ENCODE measurements around the gene WDR88. TPM values are rescaled to one million over a fixed set of nuclear protein-coding genes. Genes with fewer than 3 reads are reported as not detected.

Gene WDR88
- polyA plus RNA-seq, 1 experiment = not detected

- TF ChIP-seq CTCF (IDR thresholded peaks at IDR 0.05; ENCODE audit: low read depth, low read length) = no peak
- ChIA-PET CTCF (interaction anchor here (0.6 to 3.2 kb wide), 3 partner anchors 14 to 140 kb away, joined by 4 to 19 read pairs (median 8); no protein-coding TSS in a partner anchor), POLR2A (no interaction called here)
- no peak overlapping the region for H3K27ac ChIP-seq (ENCODE audit: low read depth, low read length)
- no peaks in the 10 kb centered on the region for H3K27me3 ChIP-seq (ENCODE audit: control insufficient read depth, insufficient read depth, low read length)
- H3K9me3 ChIP-seq (ENCODE audit: control insufficient read depth, insufficient read depth, low read length) = no peaks in the 10 kb centered on the region
- H3K4me3 ChIP-seq (ENCODE audit: low read depth, low read length) = no peak overlapping the region
- DNase-seq (ENCODE audit: low read depth, low spot score) = no peak
Observed at GRCh38 chr19:33111587-33111986, 20.3 kb upstream of the WDR88 start.

DNA sequence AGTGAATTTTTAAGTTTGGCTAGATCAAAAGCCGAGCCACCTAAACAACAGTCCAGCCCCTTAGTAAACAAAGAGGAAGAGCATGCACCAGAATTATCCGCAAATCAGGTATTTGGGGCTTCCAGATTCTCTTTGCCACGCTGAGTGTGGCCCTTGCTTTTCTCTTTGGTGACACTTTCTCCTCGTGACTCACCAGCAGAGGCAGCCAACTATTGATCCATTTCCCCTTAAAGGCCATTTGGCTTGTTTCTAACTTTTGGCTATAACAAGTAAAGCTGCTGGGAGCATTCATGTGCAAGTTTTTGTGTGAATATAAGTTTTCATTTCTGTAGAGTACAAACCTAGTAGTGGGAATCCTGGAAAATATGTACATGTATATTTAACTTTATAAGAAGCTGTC is 17.6 kb upstream of the WDR88 start:
- no peak for TF ChIP-seq CTCF (IDR thresholded peaks at IDR 0.05; ENCODE audit: low read depth, low read length)
- no peaks in the 10 kb centered on the region for H3K27me3 ChIP-seq (ENCODE audit: control insufficient read depth, insufficient read depth, low read length)
- no peak overlapping the region for H3K27ac ChIP-seq (ENCODE audit: low read depth, low read length)
- DNase-seq (ENCODE audit: low read depth, low spot score) = no peak
- H3K4me3 ChIP-seq (ENCODE audit: low read depth, low read length) = no peak overlapping the region
- CTCF ChIA-PET = interaction anchor here (1.0 kb wide), 1 partner anchor 138 kb away, joined by 5 read pairs; no protein-coding TSS in a partner anchor
- POLR2A ChIA-PET = no interaction called here
- no peaks in the 10 kb centered on the region for H3K9me3 ChIP-seq (ENCODE audit: control insufficient read depth, insufficient read depth, low read length)

- H3K9me3 ChIP-seq (ENCODE audit: control insufficient read depth, insufficient read depth, low read length) = no peaks in the 10 kb centered on the region
- no peaks in the 10 kb centered on the region for H3K27me3 ChIP-seq (ENCODE audit: control insufficient read depth, insufficient read depth, low read length)
- no peak for DNase-seq (ENCODE audit: low read depth, low spot score)
- H3K27ac ChIP-seq (ENCODE audit: low read depth, low read length) = no peak overlapping the region
- POLR2A ChIA-PET = no interaction called here
- no peak for TF ChIP-seq CTCF (IDR thresholded peaks at IDR 0.05; ENCODE audit: low read depth, low read length)
- no peak overlapping the region for H3K4me3 ChIP-seq (ENCODE audit: low read depth, low read length)
- CTCF ChIA-PET = interaction anchor here (0.7 to 2.3 kb wide), 2 partner anchors 142 to 422 kb away, joined by 6 to 18 read pairs; no protein-coding TSS in a partner anchor
Observed at GRCh38 chr19:33117501-33117900, 14.4 kb upstream of the WDR88 start.

- Histone ChIP-seq H3K9me3 (ENCODE audit: control insufficient read depth, insufficient read depth, low read length) (no peaks in the 10 kb centered on the region), H3K27me3 (ENCODE audit: control insufficient read depth, insufficient read depth, low read length) (no peaks in the 10 kb centered on the region), H3K27ac (ENCODE audit: low read depth, low read length) (no peak overlapping the region), H3K4me3 (ENCODE audit: low read depth, low read length) (no peak overlapping the region)
- DNase-seq (ENCODE audit: low read depth, low spot score) = no peak
- POLR2A ChIA-PET = no interaction called here
- CTCF ChIA-PET = interaction anchor here (0.6 to 1.7 kb wide), 6 partner anchors 18 to 148 kb away, joined by 3 to 47 read pairs (median 4); partner anchors contain the start of gene CEP89
- no peak for TF ChIP-seq CTCF (IDR thresholded peaks at IDR 0.05; ENCODE audit: low read depth, low read length)
Observed at GRCh38 chr19:33118643-33119042, 13.3 kb upstream of the WDR88 start.

DNA sequence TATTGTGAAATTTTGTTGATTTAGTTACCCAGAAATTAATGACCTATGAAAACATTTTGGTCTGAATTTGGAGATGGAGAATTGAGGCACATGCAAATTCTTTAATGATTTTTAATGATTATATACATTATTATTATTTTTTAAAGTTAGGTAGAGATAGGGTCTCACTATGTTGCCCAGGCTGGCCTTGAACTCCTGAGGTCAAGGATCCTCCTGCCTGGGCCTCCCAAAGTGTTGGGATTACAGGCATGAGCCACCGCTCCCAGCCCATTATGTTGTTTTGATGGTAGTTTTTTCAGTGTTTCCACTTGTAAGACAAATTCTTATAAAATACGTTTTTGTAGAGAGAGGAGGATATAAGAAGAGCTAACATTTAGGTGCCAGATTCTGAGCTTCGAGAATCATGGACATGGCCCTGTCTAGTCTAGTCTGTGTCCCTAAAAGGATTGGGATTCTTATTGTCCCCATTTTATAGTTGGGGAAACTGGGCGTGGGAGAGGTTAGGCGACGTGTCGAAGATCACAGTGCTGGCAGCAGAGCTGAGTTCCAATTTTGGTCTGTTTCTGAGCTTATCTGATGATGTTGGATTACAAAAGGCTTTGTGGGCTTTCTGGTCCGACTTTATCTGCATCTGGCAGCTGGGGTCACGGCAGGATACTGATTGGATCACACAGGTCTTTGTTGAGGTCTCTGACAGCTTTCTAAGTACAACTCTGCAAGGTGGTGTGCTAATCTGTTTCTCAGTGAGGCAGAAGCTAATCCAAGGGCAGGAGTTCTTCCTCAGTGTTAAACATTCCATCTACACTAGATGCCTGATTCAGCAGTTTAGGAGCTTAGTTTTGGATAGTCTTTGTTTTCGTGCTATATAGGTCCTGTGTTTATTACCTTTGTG is 7.5 kb upstream of the WDR88 start:
- DNase-seq (ENCODE audit: low read depth, low spot score) = no peak
- H3K9me3 ChIP-seq (ENCODE audit: control insufficient read depth, insufficient read depth, low read length) = no peaks in the 10 kb centered on the region
- no peak overlapping the region for H3K4me3 ChIP-seq (ENCODE audit: low read depth, low read length)
- H3K27ac ChIP-seq (ENCODE audit: low read depth, low read length) = no peak overlapping the region
- ChIA-PET POLR2A (no interaction called here), CTCF (interaction anchor here (0.7 to 5.0 kb wide), 12 partner anchors 10 to 229 kb away, joined by 3 to 98 read pairs (median 8); no protein-coding TSS in a partner anchor)
- TF ChIP-seq CTCF (IDR thresholded peaks at IDR 0.05; ENCODE audit: low read depth, low read length) = no peak
- no peaks in the 10 kb centered on the region for H3K27me3 ChIP-seq (ENCODE audit: control insufficient read depth, insufficient read depth, low read length)
